Hippocampal formation (tissue), 2 donors: ENCODE measurements around the gene STMP1.
"Not testable (repeated sequence)": the region's sequence is repeated elsewhere in the genome, so short reads cannot be mapped to it uniquely, and the experiment has no call there.

Experiments used
- DNase-seq, 2 donors: peaks; one replicate each; lab custom pipeline; 2025; lab: John Stamatoyannopoulos, UW

The STMP1 gene

GRCh38 chr7:135664046-135664589, 1.8 kb downstream of the STMP1 start:
- no peak for DNase-seq

GRCh38 chr7:135665042-135665441, 2.7 kb downstream of the STMP1 start:
- no peak for DNase-seq

GRCh38 chr7:135666156-135666555, 3.8 kb downstream of the STMP1 start:
- DNase-seq: no peak

- no peak for DNase-seq
Measured at GRCh38 chr7:135666846-135667245, 4.5 kb downstream of the STMP1 start.

- not testable (repeated sequence) for DNase-seq
Measured at GRCh38 chr7:135667626-135668025, 5.3 kb downstream of the STMP1 start.

- not testable (repeated sequence) for DNase-seq
Measured at GRCh38 chr7:135668852-135669395, 6.6 kb downstream of the STMP1 start.

- DNase-seq: no peak
Measured at GRCh38 chr7:135669774-135670173, 7.5 kb downstream of the STMP1 start.

- DNase-seq: no peak
Measured at GRCh38 chr7:135670179-135670578, 7.9 kb downstream of the STMP1 start.

- DNase-seq: peak in 1 of 2 donors; percentile 51
Measured at GRCh38 chr7:135672560-135673359, 10.4 kb downstream of the STMP1 start.

- no peak for DNase-seq
Measured at GRCh38 chr7:135673360-135673706, 11.0 kb downstream of the STMP1 start.

GRCh38 chr7:135678612-135679575, 16.6 kb downstream of the STMP1 start:
- no peak for DNase-seq

GRCh38 chr7:135681762-135682161, 19.4 kb downstream of the STMP1 start:
- DNase-seq: no peak

- no peak for DNase-seq
Measured at GRCh38 chr7:135682191-135682590, 19.9 kb downstream of the STMP1 start.

GRCh38 chr7:135683609-135684008, 21.3 kb downstream of the STMP1 start:
- no peak for DNase-seq

- DNase-seq: no peak
Measured at GRCh38 chr7:135684136-135684535, 21.8 kb downstream of the STMP1 start.

- no peak for DNase-seq
Measured at GRCh38 chr7:135684699-135685098, 22.4 kb downstream of the STMP1 start.

GRCh38 chr7:135685306-135686084, 23.2 kb downstream of the STMP1 start:
- no peak for DNase-seq

GRCh38 chr7:135687466-135687865, 25.2 kb downstream of the STMP1 start:
- DNase-seq: no peak

GRCh38 chr7:135690566-135690965, 28.3 kb downstream of the STMP1 start:
- DNase-seq: no peak

- DNase-seq: no peak
Measured at GRCh38 chr7:135692055-135692454, 29.7 kb downstream of the STMP1 start.

- not testable (repeated sequence) for DNase-seq
Measured at GRCh38 chr7:135692606-135693005, 30.3 kb downstream of the STMP1 start.
